WTC11 (cell line): ENCODE data around the gene B2M.

Source experiments
- ATF3 ChIP-seq: sonication (generic); formaldehyde crosslinking; conservative IDR thresholded peaks from 2 replicates; pipeline ENCODE4 v1.8.1; 2022; ENCODE audit warnings: mild to moderate bottlenecking, missing genetic modification reagents
- CTCF ChIP-seq: fragments of 200-600 bp; IDR thresholded peaks from 2 replicates; pipeline ENCODE4 v1.8.0; 2022; ENCODE audit warnings: antibody characterized with exemption
- ESRRA ChIP-seq: sonication (generic); formaldehyde crosslinking; IDR thresholded peaks from 2 replicates; pipeline ENCODE4 v1.8.1; 2022; ENCODE audit warnings: mild to moderate bottlenecking, missing genetic modification reagents, borderline replicate concordance
- FOXJ3 ChIP-seq: sonication (generic); formaldehyde crosslinking; IDR thresholded peaks from 2 replicates; pipeline ENCODE4 v1.9.0; 2021; ENCODE audit warnings: missing genetic modification reagents, mild to moderate bottlenecking, borderline replicate concordance
- PREB ChIP-seq: sonication (generic); formaldehyde crosslinking; IDR thresholded peaks from 2 replicates; pipeline ENCODE4 v1.8.1; 2022; ENCODE audit warnings: mild to moderate bottlenecking, missing genetic modification reagents, moderate library complexity, borderline replicate concordance
- SP1 ChIP-seq: sonication (generic); formaldehyde crosslinking; conservative IDR thresholded peaks from 2 replicates; pipeline ENCODE4 v1.8.1; 2022; ENCODE audit warnings: missing genetic modification reagents
- STAT6 ChIP-seq: sonication (generic); formaldehyde crosslinking; conservative IDR thresholded peaks from 2 replicates; pipeline ENCODE4 v1.8.1; 2023; ENCODE audit warnings: mild to moderate bottlenecking, low read depth, missing genetic modification reagents, moderate library complexity
- TCF7 ChIP-seq: sonication (generic); formaldehyde crosslinking; IDR thresholded peaks from 2 replicates; pipeline ENCODE4 v1.8.0; 2022; ENCODE audit warnings: mild to moderate bottlenecking, low read depth, missing genetic modification reagents, moderate library complexity
- TEAD4 ChIP-seq: sonication (generic); formaldehyde crosslinking; IDR thresholded peaks from 2 replicates; pipeline ENCODE4 v1.8.0; 2022; ENCODE audit warnings: mild to moderate bottlenecking, missing genetic modification reagents
- USF1 ChIP-seq: sonication (generic); formaldehyde crosslinking; IDR thresholded peaks from 2 replicates; pipeline ENCODE4 v1.8.0; 2022; ENCODE audit warnings: mild to moderate bottlenecking, missing genetic modification reagents

- TF ChIP-seq ATF3 (no peak), ESRRA (CRISPR knock-in tag) (no peak), CTCF (no peak), FOXJ3 (CRISPR knock-in tag) (no peak), USF1 (CRISPR knock-in tag) (no peak), STAT6 (no peak), SP1 (CRISPR knock-in tag) (no peak), TCF7 (CRISPR knock-in tag) (no peak), PREB (no peak), TEAD4 (CRISPR knock-in tag) (no peak)
Observed at GRCh38 chr15:44666210-44667038, 44.9 kb upstream of the B2M start.
